OCI-LY1 (cell line): ENCODE measurements around the gene DBI.

Source experiments
- CTCF ChIP-seq: fragments of 200-600 bp; sonication (generic), shearing (Covaris generic); IDR thresholded peaks from 2 replicates; pipeline ENCODE4 v1.5.1; 2017; ENCODE audit warnings: mild to moderate bottlenecking, antibody characterized with exemption, low read length, moderate library complexity, mixed read lengths
- EZH2 ChIP-seq: fragments of 200-600 bp; sonication (generic), shearing (Covaris generic); IDR thresholded peaks from 2 replicates; pipeline ENCODE4 v1.8.0; 2017; ENCODE audit warnings: borderline replicate concordance, mixed run types, mild to moderate bottlenecking, antibody characterized with exemption, low read length, moderate library complexity, mixed read lengths

- TF ChIP-seq CTCF (no peak), EZH2 (no peak)
Observed at GRCh38 chr2:119338272-119338671, 28.5 kb upstream of the DBI start.
